WI38 (cell line): ENCODE measurements around the gene FRYL.

ENCODE experiments used
- H3K4me3 ChIP-seq: 2 replicates; pipeline ENCODE4 v1.5.1; 2011; ENCODE audit warnings: low read depth, mild to moderate bottlenecking, control low read depth, low read length
- CTCF ChIP-seq: IDR thresholded peaks from 2 replicates; pipeline ENCODE4 v1.5.1; 2012; ENCODE audit warnings: low read depth, mild to moderate bottlenecking, control low read depth, low read length

Gene FRYL

GRCh38 chr4:48620831-48621230, 159.2 kb downstream of the FRYL start:
- H3K4me3 ChIP-seq = no peak overlapping the region
- no peak for TF ChIP-seq CTCF

- H3K4me3 ChIP-seq = no peak overlapping the region
- no peak for TF ChIP-seq CTCF
Measured at GRCh38 chr4:48620093-48620492, 160.0 kb downstream of the FRYL start.

GRCh38 chr4:48604527-48604926, 175.6 kb downstream of the FRYL start:
- no peak overlapping the region for H3K4me3 ChIP-seq
- no peak for TF ChIP-seq CTCF

GRCh38 chr4:48604041-48604440, 176.0 kb downstream of the FRYL start:
- H3K4me3 ChIP-seq = no peak overlapping the region
- no peak for TF ChIP-seq CTCF

- no peak overlapping the region for H3K4me3 ChIP-seq
- TF ChIP-seq CTCF = no peak
Measured at GRCh38 chr4:48603366-48604003, 176.6 kb downstream of the FRYL start.

GRCh38 chr4:48602763-48603162, 177.3 kb downstream of the FRYL start:
- no peak overlapping the region for H3K4me3 ChIP-seq
- TF ChIP-seq CTCF = no peak

- no peak for TF ChIP-seq CTCF
Measured at GRCh38 chr4:48602222-48602621, 177.9 kb downstream of the FRYL start.

More at GRCh38 chr4:48602222-48602621, 177.9 kb downstream of the FRYL start:
- no peak overlapping the region for H3K4me3 ChIP-seq
